ENCODE results near the gene FBLN1. TPM values are rescaled to one million over a fixed set of nuclear protein-coding genes. Genes with fewer than 3 reads are reported as not detected.

Gene FBLN1
- total RNA-seq, 4 donors from 2014 or later = 48.6 to 92.1 (median 68.9) TPM

DNA sequence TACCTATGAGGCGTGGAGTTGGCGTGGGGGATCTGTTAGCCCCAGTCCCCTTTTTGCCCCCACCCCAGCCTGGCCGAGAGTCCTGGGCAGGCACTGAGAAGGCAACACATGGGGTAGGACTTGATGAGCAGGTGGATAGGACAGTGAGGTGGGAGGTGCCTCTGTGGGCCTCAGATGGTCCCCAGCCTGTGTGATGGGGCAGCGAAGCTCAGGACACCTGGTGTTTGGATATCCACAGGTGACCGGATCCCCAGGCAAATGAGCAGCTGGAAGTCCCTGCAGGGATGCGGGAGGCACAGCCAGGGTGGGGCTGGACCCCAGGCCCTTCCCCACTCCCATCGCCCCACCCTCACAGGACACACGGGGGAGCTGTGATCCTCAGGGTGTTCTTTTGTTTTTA, 9.7 kb downstream of the FBLN1 start:
- in situ Hi-C loops (cut with MboI; ENCODE audit: low pct_ligation_motif_present in 1 of 4, low pct_unique_long_range_greater_than_20kb in 1 of 4, low sequenced_read_pairs in 3 of 4) = no loop called here

GRCh38 chr22:45515676-45516075, 13.0 kb downstream of the FBLN1 start:
- Histone ChIP-seq H3K27ac (peak overlapping the region in 3 of 4 donors; percentile 24 to 68 (median 34)), H3K36me3 (no peaks in the 10 kb centered on the region), H3K4me3 (no peak overlapping the region), H3K9me3 (no peaks in the 10 kb centered on the region), H3K4me1 (peaks cover 0 to 27% (median 0%) of the 10 kb centered on the region in 4 donors), H3K27me3 (no peaks in the 10 kb centered on the region)
- intact Hi-C loops (cut with DNase I; ENCODE audit: low total_unique reads) = no loop called here
- no peak for DNase-seq
- TF ChIP-seq EP300 (IDR thresholded peaks at IDR 0.05; ENCODE audit: low read depth) (no peak), POLR2AphosphoS5 (IDR thresholded peaks at IDR 0.05) (no peak), CTCF (IDR thresholded peaks at IDR 0.05) (no peak), POLR2A (IDR thresholded peaks at IDR 0.05) (no peak)
- WGBS, 2 donors (ENCODE audit: low coverage in 1 of 2) = 20 to 71% methylated on average over 1 to 9 of the region's 9 CpGs
- in situ Hi-C loops (cut with MboI; ENCODE audit: low pct_ligation_motif_present in 1 of 4, low pct_unique_long_range_greater_than_20kb in 1 of 4, low sequenced_read_pairs in 3 of 4) = no loop called here

More for the DNA sequence above, 9.7 kb downstream of the FBLN1 start:
- Histone ChIP-seq H3K4me3 (no peak overlapping the region), H3K4me1 (peaks cover 0 to 27% (median 0%) of the 10 kb centered on the region in 4 donors), H3K36me3 (no peaks in the 10 kb centered on the region), H3K27me3 (peaks cover 3% of the 10 kb centered on the region), H3K9me3 (no peaks in the 10 kb centered on the region), H3K27ac (peak overlapping the region; percentile 66 to 73 (median 68))
- intact Hi-C loops (cut with DNase I; ENCODE audit: low total_unique reads) = no loop called here
- WGBS, 2 donors (ENCODE audit: low coverage in 1 of 2) = 68% methylated on average over 8 of the region's 8 CpGs; no CpG with 5 or more reads in 1 of the 2 donors
- no peak for TF ChIP-seq POLR2AphosphoS5 (IDR thresholded peaks at IDR 0.05)
- TF ChIP-seq POLR2A (IDR thresholded peaks at IDR 0.05) = no peak
- TF ChIP-seq CTCF (IDR thresholded peaks at IDR 0.05) = no peak
- no peak for TF ChIP-seq EP300 (IDR thresholded peaks at IDR 0.05; ENCODE audit: low read depth)
- DNase-seq = no peak

- no peak overlapping the region for H3K4me3 ChIP-seq
- no peaks in the 10 kb centered on the region for H3K36me3 ChIP-seq
- in situ Hi-C loops (cut with MboI; ENCODE audit: low pct_ligation_motif_present in 1 of 4, low pct_unique_long_range_greater_than_20kb in 1 of 4, low sequenced_read_pairs in 3 of 4) = no loop called here
- H3K4me1 ChIP-seq = peaks cover 0 to 27% (median 0%) of the 10 kb centered on the region in 4 donors
- H3K9me3 ChIP-seq = no peaks in the 10 kb centered on the region
- no peak for DNase-seq
- no peaks in the 10 kb centered on the region for H3K27me3 ChIP-seq
- peak overlapping the region in 3 of 4 donors; percentile 24 to 68 (median 34) for H3K27ac ChIP-seq
- 57 to 67% methylated on average over 6 to 7 of the region's 7 CpGs for WGBS, 2 donors (ENCODE audit: low coverage in 1 of 2)
- TF ChIP-seq CTCF (IDR thresholded peaks at IDR 0.05) (no peak), EP300 (IDR thresholded peaks at IDR 0.05; ENCODE audit: low read depth) (no peak)
- intact Hi-C loops (cut with DNase I; ENCODE audit: low total_unique reads) = no loop called here
Observed at GRCh38 chr22:45516163-45516562, 13.5 kb downstream of the FBLN1 start.

DNA sequence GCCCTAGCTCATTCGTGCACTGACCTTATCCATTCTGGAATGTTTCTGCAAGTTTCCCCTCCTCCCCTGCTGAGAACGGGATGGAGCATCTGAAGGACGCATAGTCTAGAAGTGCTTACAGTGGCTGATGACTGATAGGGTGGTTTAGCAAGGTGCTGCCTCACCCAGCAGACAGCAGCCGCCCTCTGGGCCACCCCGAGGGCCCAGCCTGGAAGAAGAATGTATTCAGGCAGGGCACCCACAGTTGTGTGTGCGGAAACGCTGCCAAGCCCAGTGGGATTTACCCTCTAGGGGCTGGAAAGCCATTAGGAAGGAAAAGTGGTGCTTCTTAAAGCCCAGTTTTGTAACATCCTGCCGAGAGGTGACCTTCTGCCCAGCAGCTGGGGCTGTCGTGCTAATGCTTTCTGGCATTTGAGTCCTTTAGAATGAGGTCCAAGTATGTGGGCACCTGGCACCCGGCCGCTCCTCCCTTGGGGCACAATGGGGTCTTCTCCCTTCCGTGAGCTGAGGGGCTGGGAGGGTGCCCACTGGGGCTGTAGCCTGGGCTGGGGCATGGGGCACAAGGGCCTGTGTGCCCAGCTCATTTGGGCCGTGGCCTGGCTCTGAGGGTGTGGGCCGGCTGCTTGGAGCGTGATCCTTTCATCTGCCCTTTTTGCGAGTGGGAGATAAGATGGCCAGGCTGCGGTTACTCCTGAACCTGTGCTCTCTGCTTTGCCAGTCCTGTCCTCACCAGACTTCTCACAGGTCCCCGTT, 14.4 kb downstream of the FBLN1 start:
- DNase-seq = no peak
- Histone ChIP-seq H3K27me3 (no peaks in the 10 kb centered on the region), H3K27ac (peak overlapping the region in 2 of 4 donors; percentile 25 to 68), H3K36me3 (no peaks in the 10 kb centered on the region), H3K9me3 (no peaks in the 10 kb centered on the region), H3K4me1 (peaks cover 0 to 22% (median 0%) of the 10 kb centered on the region in 4 donors), H3K4me3 (no peak overlapping the region)
- in situ Hi-C loops (cut with MboI; ENCODE audit: low pct_ligation_motif_present in 1 of 4, low pct_unique_long_range_greater_than_20kb in 1 of 4, low sequenced_read_pairs in 3 of 4) = no loop called here
- TF ChIP-seq EP300 (IDR thresholded peaks at IDR 0.05; ENCODE audit: low read depth) (no peak), POLR2AphosphoS5 (IDR thresholded peaks at IDR 0.05) (no peak), CTCF (IDR thresholded peaks at IDR 0.05) (no peak)
- intact Hi-C loops (cut with DNase I; ENCODE audit: low total_unique reads) = no loop called here
- WGBS, 2 donors (ENCODE audit: low coverage in 1 of 2) = 40 to 66% methylated on average over 1 to 18 of the region's 18 CpGs

All from transverse colon (tissue), 4 donors.